Measurements from ENCODE around the gene DACH1. TPM values are rescaled to one million over a fixed set of nuclear protein-coding genes. Genes with fewer than 3 reads are reported as not detected.
"Not testable (repeated sequence)": the region's sequence is repeated elsewhere in the genome, so short reads cannot be mapped to it uniquely, and the experiment has no call there.

Gene DACH1
- total and polyA plus RNA-seq, 4 donors = 1.4 to 42.3 (median 3.7) TPM

- H3K36me3 ChIP-seq (ENCODE audit: control insufficient read depth in 4 of 4, insufficient read depth in 4 of 4, low read length in 4 of 4) = peaks cover 0 to 4% (median 1%) of the 10 kb centered on the region in 4 donors
- no peaks in the 10 kb centered on the region for H3K9me3 ChIP-seq (ENCODE audit: control insufficient read depth in 4 of 4, insufficient read depth in 3 of 4, low read length in 3 of 4)
- no peak for DNase-seq
- H3K4me3 ChIP-seq = no peak overlapping the region
- ATAC-seq (ENCODE audit: insufficient read depth, low FRiP score) = no peak
- TF ChIP-seq CTCF (IDR thresholded peaks at IDR 0.05; ENCODE audit: control extremely low read depth, extremely low read depth) = no peak
- H3K4me1 ChIP-seq (ENCODE audit: control insufficient read depth in 5 of 5, insufficient read depth in 5 of 5, low read length in 5 of 5) = peaks cover 0 to 7% (median 0%) of the 10 kb centered on the region in 5 donors
- H3K27ac ChIP-seq (ENCODE audit: low read depth in 1 of 2, low read length in 1 of 2) = no peak overlapping the region
- H3K27me3 ChIP-seq (ENCODE audit: control insufficient read depth in 3 of 3, insufficient read depth in 3 of 3, low read length in 2 of 3) = no peaks in the 10 kb centered on the region
- H3K9ac ChIP-seq (ENCODE audit: insufficient read depth in 1 of 2, low read length in 2 of 2) = no peak overlapping the region
- WGBS, 2 donors = 84 to 86% methylated on average over 9 of the region's 9 CpGs
These were observed 15.2 kb downstream of the DACH1 start for GRCh38 chr13:71851498-71852409.

- H3K4me3 ChIP-seq = no peak overlapping the region
These were observed 25.0 kb downstream of the DACH1 start for GRCh38 chr13:71842003-71842402.

GRCh38 chr13:71838842-71839241 is 28.2 kb downstream of the DACH1 start:
- Histone ChIP-seq H3K9me3 (ENCODE audit: control insufficient read depth in 4 of 4, insufficient read depth in 3 of 4, low read length in 3 of 4) (no peaks in the 10 kb centered on the region), H3K9ac (ENCODE audit: insufficient read depth in 1 of 2, low read length in 2 of 2) (no peak overlapping the region), H3K27ac (ENCODE audit: low read depth in 1 of 2, low read length in 1 of 2) (no peak overlapping the region), H3K4me3 (no peak overlapping the region), H3K27me3 (ENCODE audit: control insufficient read depth in 3 of 3, insufficient read depth in 3 of 3, low read length in 2 of 3) (no peaks in the 10 kb centered on the region), H3K4me1 (ENCODE audit: control insufficient read depth in 5 of 5, insufficient read depth in 5 of 5, low read length in 5 of 5) (peaks cover 0 to 6% (median 0%) of the 10 kb centered on the region in 5 donors), H3K36me3 (ENCODE audit: control insufficient read depth in 4 of 4, insufficient read depth in 4 of 4, low read length in 4 of 4) (no peaks in the 10 kb centered on the region)
- ATAC-seq (ENCODE audit: insufficient read depth, low FRiP score) = no peak
- DNase-seq = no peak
- 54 to 62% methylated on average over 2 of the region's 2 CpGs for WGBS, 2 donors
- no peak for TF ChIP-seq CTCF (IDR thresholded peaks at IDR 0.05; ENCODE audit: control extremely low read depth, extremely low read depth)

More at GRCh38 chr13:71842003-71842402, 25.0 kb downstream of the DACH1 start:
- TF ChIP-seq CTCF (IDR thresholded peaks at IDR 0.05; ENCODE audit: control extremely low read depth, extremely low read depth) = no peak
- H3K9ac ChIP-seq (ENCODE audit: insufficient read depth in 1 of 2, low read length in 2 of 2) = no peak overlapping the region
- no peaks in the 10 kb centered on the region for H3K9me3 ChIP-seq (ENCODE audit: control insufficient read depth in 4 of 4, insufficient read depth in 3 of 4, low read length in 3 of 4)
- H3K36me3 ChIP-seq (ENCODE audit: control insufficient read depth in 4 of 4, insufficient read depth in 4 of 4, low read length in 4 of 4) = peaks cover 0 to 4% (median 0%) of the 10 kb centered on the region in 4 donors
- 93 to 98% methylated on average over 3 of the region's 3 CpGs for WGBS, 2 donors
- no peaks in the 10 kb centered on the region for H3K27me3 ChIP-seq (ENCODE audit: control insufficient read depth in 3 of 3, insufficient read depth in 3 of 3, low read length in 2 of 3)
- H3K27ac ChIP-seq (ENCODE audit: low read depth in 1 of 2, low read length in 1 of 2) = no peak overlapping the region
- H3K4me1 ChIP-seq (ENCODE audit: control insufficient read depth in 5 of 5, insufficient read depth in 5 of 5, low read length in 5 of 5) = peaks cover 0 to 2% (median 0%) of the 10 kb centered on the region in 5 donors
- DNase-seq = no peak
- ATAC-seq (ENCODE audit: insufficient read depth, low FRiP score) = no peak

GRCh38 chr13:71837582-71837981 is 29.4 kb downstream of the DACH1 start:
- H3K27ac ChIP-seq (ENCODE audit: low read depth in 1 of 2, low read length in 1 of 2); H3K9me3 ChIP-seq (ENCODE audit: control insufficient read depth in 4 of 4, insufficient read depth in 3 of 4, low read length in 3 of 4); H3K36me3 ChIP-seq (ENCODE audit: control insufficient read depth in 4 of 4, insufficient read depth in 4 of 4, low read length in 4 of 4); H3K4me1 ChIP-seq (ENCODE audit: control insufficient read depth in 5 of 5, insufficient read depth in 5 of 5, low read length in 5 of 5); ATAC-seq (ENCODE audit: insufficient read depth, low FRiP score); H3K27me3 ChIP-seq (ENCODE audit: control insufficient read depth in 3 of 3, insufficient read depth in 3 of 3, low read length in 2 of 3); H3K4me3 ChIP-seq; H3K9ac ChIP-seq (ENCODE audit: insufficient read depth in 1 of 2, low read length in 2 of 2); DNase-seq: not testable (repeated sequence)
- 96 to 97% methylated on average over 3 of the region's 5 CpGs for WGBS, 2 donors
